ENCODE measurements around the gene CYSRT1.

CYSRT1 gene

GRCh38 chr9:137211532-137211931, 13.4 kb upstream of the CYSRT1 start:
- no peak for DNase-seq (ENCODE audit: low read depth in 1 of 2, low spot score in 1 of 2)

GRCh38 chr9:137212520-137212919, 12.5 kb upstream of the CYSRT1 start:
- no peak for DNase-seq (ENCODE audit: low read depth in 1 of 2, low spot score in 1 of 2)

GRCh38 chr9:137213160-137214060, 11.6 kb upstream of the CYSRT1 start:
- DNase-seq (ENCODE audit: low read depth in 1 of 2, low spot score in 1 of 2): no peak

GRCh38 chr9:137214620-137215019, 10.4 kb upstream of the CYSRT1 start:
- DNase-seq (ENCODE audit: low read depth in 1 of 2, low spot score in 1 of 2): no peak

- no peak for DNase-seq (ENCODE audit: low read depth in 1 of 2, low spot score in 1 of 2)
Measured at GRCh38 chr9:137215196-137215986, 9.6 kb upstream of the CYSRT1 start.

- no peak for DNase-seq (ENCODE audit: low read depth in 1 of 2, low spot score in 1 of 2)
Measured at GRCh38 chr9:137216188-137216965, 8.6 kb upstream of the CYSRT1 start.

- DNase-seq (ENCODE audit: low read depth in 1 of 2, low spot score in 1 of 2): no peak
Measured at GRCh38 chr9:137217276-137218211, 7.4 kb upstream of the CYSRT1 start.

GRCh38 chr9:137218212-137218753, 6.7 kb upstream of the CYSRT1 start:
- DNase-seq (ENCODE audit: low read depth in 1 of 2, low spot score in 1 of 2): no peak

- no peak for DNase-seq (ENCODE audit: low read depth in 1 of 2, low spot score in 1 of 2)
Measured at GRCh38 chr9:137218754-137219271, 6.2 kb upstream of the CYSRT1 start.

- no peak for DNase-seq (ENCODE audit: low read depth in 1 of 2, low spot score in 1 of 2)
Measured at GRCh38 chr9:137219757-137220316, 5.1 kb upstream of the CYSRT1 start.

- DNase-seq (ENCODE audit: low read depth in 1 of 2, low spot score in 1 of 2): no peak
Measured at GRCh38 chr9:137220317-137221094, 4.5 kb upstream of the CYSRT1 start.

- no peak for DNase-seq (ENCODE audit: low read depth in 1 of 2, low spot score in 1 of 2)
Measured at GRCh38 chr9:137221095-137221505, 3.9 kb upstream of the CYSRT1 start.

GRCh38 chr9:137221506-137222111, 3.4 kb upstream of the CYSRT1 start:
- DNase-seq (ENCODE audit: low read depth in 1 of 2, low spot score in 1 of 2): no peak

- no peak for DNase-seq (ENCODE audit: low read depth in 1 of 2, low spot score in 1 of 2)
Measured at GRCh38 chr9:137222190-137223077, 2.5 kb upstream of the CYSRT1 start, which contains the start of gene RNF208. Gene RNF208, minus strand, starts transcription at chr9:137222240. Its CDS starts 1,028 bp downstream, at chr9:137221212.

GRCh38 chr9:137223078-137223970, 1.6 kb upstream of the CYSRT1 start:
- DNase-seq (ENCODE audit: low read depth in 1 of 2, low spot score in 1 of 2): peak; percentile 93 to 98

- no peak for DNase-seq (ENCODE audit: low read depth in 1 of 2, low spot score in 1 of 2)
Measured at GRCh38 chr9:137225699-137226331, 841 bp downstream of the CYSRT1 start.
